HepG2 (cell line): Measurements from ENCODE around the gene MB21D2. TPM values are rescaled to one million over a fixed set of nuclear protein-coding genes. Genes with fewer than 3 reads are reported as not detected.

ENCODE experiments used
- BHLHE40 ChIP-seq: IDR thresholded peaks from 2 replicates; pipeline ENCODE4 v1.6.1; 2011; ENCODE audit warnings: low read length, improper control_type of control experiment
- CBX2 ChIP-seq, 2 experiments: fragments of 200-600 bp in 1 of 2; sonication (generic); formaldehyde crosslinking in 1 of 2; IDR thresholded peaks; 2 replicates each; pipeline versions ENCODE4 v1.7.0 to v1.8.1; 2018 to 2022; ENCODE audit warnings: low read depth in 2 of 2, low read length in 1 of 2, mild to moderate bottlenecking in 1 of 2, missing genetic modification reagents in 1 of 2
- CCAR2 ChIP-seq: fragments of 200-400 bp; formaldehyde crosslinking; optimal IDR thresholded peaks from 2 replicates; pipeline ENCODE3; 2018; ENCODE audit warnings: low read depth, mild to moderate bottlenecking, low read length, moderate library complexity
- DNMT1 ChIP-seq: sonication (generic); formaldehyde crosslinking; IDR thresholded peaks from 2 replicates; pipeline ENCODE4 v1.5.1; 2020; ENCODE audit warnings: mild to moderate bottlenecking, missing genetic modification reagents
- DPF2 ChIP-seq: sonication (generic); formaldehyde crosslinking; IDR thresholded peaks from 2 replicates; pipeline ENCODE4 v1.4.0; 2020; ENCODE audit warnings: mild to moderate bottlenecking, low read depth, missing genetic modification reagents, borderline replicate concordance
- ESRRA ChIP-seq: sonication (generic); formaldehyde crosslinking; IDR thresholded peaks from 2 replicates; pipeline ENCODE4 v1.5.1; 2020; ENCODE audit warnings: mild to moderate bottlenecking, low read depth, missing genetic modification reagents
- NCOA1 ChIP-seq: sonication (generic); formaldehyde crosslinking; IDR thresholded peaks from 2 replicates; pipeline ENCODE4 v1.9.0; 2021; ENCODE audit warnings: missing genetic modification reagents
- PHF21A ChIP-seq: sonication (generic); formaldehyde crosslinking; IDR thresholded peaks from 2 replicates; pipeline ENCODE4 v1.5.0; 2020; ENCODE audit warnings: mild to moderate bottlenecking, missing genetic modification reagents
- PHF8 ChIP-seq: sonication (generic); formaldehyde crosslinking; IDR thresholded peaks from 2 replicates; pipeline ENCODE4 v1.5.0; 2020; ENCODE audit warnings: missing genetic modification reagents
- POLR2A ChIP-seq, 2 experiments: IDR thresholded peaks; 2 replicates each; pipeline ENCODE4 v1.6.1; 2011; ENCODE audit warnings: low read depth in 2 of 2, low read length in 2 of 2, mild to moderate bottlenecking in 1 of 2, moderate library complexity in 1 of 2; ENCODE audit not compliant: insufficient read depth in 1 of 2
- RCOR2 ChIP-seq: IDR thresholded peaks from 2 replicates; pipeline ENCODE4 v1.6.1; 2016; ENCODE audit warnings: missing biosample characterization, missing genetic modification reagents
- RORA ChIP-seq: sonication (generic); formaldehyde crosslinking; IDR thresholded peaks from 2 replicates; pipeline ENCODE4 v1.5.0; 2020; ENCODE audit warnings: mild to moderate bottlenecking, missing genetic modification reagents, moderate library complexity
- SAFB2 ChIP-seq: sonication (generic); formaldehyde crosslinking; IDR thresholded peaks from 2 replicates; pipeline ENCODE4 v1.5.1; 2020; ENCODE audit warnings: missing genetic modification reagents, low read depth, mild to moderate bottlenecking, borderline replicate concordance
- SMAD3 ChIP-seq: sonication (generic); formaldehyde crosslinking; IDR thresholded peaks from 2 replicates; pipeline ENCODE4 v1.4.0; 2020; ENCODE audit warnings: missing genetic modification reagents
- SMARCE1 ChIP-seq: fragments of 450-650 bp; IDR thresholded peaks from 2 replicates; pipeline ENCODE4 v1.6.1; 2017; ENCODE audit warnings: borderline replicate concordance
- TAF15 ChIP-seq: fragments of 200-400 bp; formaldehyde crosslinking; IDR thresholded peaks from one replicate; pipeline ENCODE4 v1.6.1; 2018; ENCODE audit warnings: mild to moderate bottlenecking, low read depth, low read length; ENCODE audit not compliant: poor library complexity, severe bottlenecking
- U2AF2 ChIP-seq: fragments of 200-400 bp; formaldehyde crosslinking; IDR thresholded peaks from 2 replicates; pipeline ENCODE4 v1.6.1; 2017; ENCODE audit warnings: low read depth, mild to moderate bottlenecking, low read length
- ZNF160 ChIP-seq: sonication (generic); formaldehyde crosslinking; IDR thresholded peaks from 2 replicates; pipeline ENCODE4 v1.8.0; 2022; ENCODE audit warnings: mild to moderate bottlenecking, inconsistent platforms, missing genetic modification reagents
- ZNF256 ChIP-seq: sonication (generic); formaldehyde crosslinking; conservative IDR thresholded peaks from 2 replicates; pipeline ENCODE4 v1.4.0; 2020; ENCODE audit warnings: missing genetic modification reagents
- ZNF382 ChIP-seq: sonication (generic); formaldehyde crosslinking; IDR thresholded peaks from 2 replicates; pipeline ENCODE4 v1.5.0; 2020; ENCODE audit warnings: missing genetic modification reagents, mild to moderate bottlenecking, borderline replicate concordance
- ZNF569 ChIP-seq: sonication (generic); formaldehyde crosslinking; IDR thresholded peaks from 2 replicates; pipeline ENCODE4 v1.5.0; 2020; ENCODE audit warnings: mild to moderate bottlenecking, missing genetic modification reagents, moderate library complexity, borderline replicate concordance
- ZNF713 ChIP-seq: sonication (generic); formaldehyde crosslinking; IDR thresholded peaks from 2 replicates; pipeline ENCODE4 v1.4.0; 2020; ENCODE audit warnings: mild to moderate bottlenecking, missing genetic modification reagents
- polyA plus RNA-seq, 8 experiments: library from polyadenylated mRNA; depleted of rRNA in 3 of 8; stranded (reverse) in 7 of 8; unstranded in 1 of 8; fragments of >200 nt; fragmentation: Illumina TruSeq in 4 of 8; extraction: Trizol in 4 of 8; gene quantifications; 2 replicates each; pipeline versions ENCODE4 v1.2.1 to v1.2.3, GENCODE V29; 2011 to 2016; ENCODE audit warnings: low read depth in 4 of 8, missing spikeins in 1 of 8, mixed read lengths in 1 of 8; ENCODE audit not compliant: insufficient read depth in 1 of 8
- total RNA-seq, 5 experiments: library from RNA; depleted of rRNA; stranded (reverse); fragments of >200 nt; fragmentation: Illumina TruSeq; extraction: Trizol; gene quantifications; 2 replicates each; pipeline ENCODE4 v1.2.3, GENCODE V29; 2016; ENCODE audit warnings: low read depth in 1 of 5
- TF ChIP-seq, protein P1 (sequence below): sonication (generic); formaldehyde crosslinking; IDR thresholded peaks from 2 replicates; pipeline ENCODE4 v1.9.0; 2022; ENCODE audit warnings: missing genetic modification reagents, mild to moderate bottlenecking, borderline replicate concordance
- TF ChIP-seq, protein P2 (sequence below): sonication (generic); formaldehyde crosslinking; IDR thresholded peaks from 2 replicates; pipeline ENCODE4 v1.4.0; 2020; ENCODE audit warnings: missing genetic modification reagents
- TF ChIP-seq, protein P3 (sequence below): sonication (generic); formaldehyde crosslinking; conservative IDR thresholded peaks from 2 replicates; pipeline ENCODE4 v1.4.0; 2020; ENCODE audit warnings: missing genetic modification reagents
- TF ChIP-seq, protein P4 (sequence below): sonication (generic); formaldehyde crosslinking; IDR thresholded peaks from 2 replicates; pipeline ENCODE4 v1.5.0; 2020; ENCODE audit warnings: missing genetic modification reagents

MB21D2 gene
- total and polyA plus RNA-seq, 2 of the 13 experiments (the other 11 are each of a cell fraction or from before 2014, with no cell fraction given), result 0.90 to 1.6 TPM

DNA sequence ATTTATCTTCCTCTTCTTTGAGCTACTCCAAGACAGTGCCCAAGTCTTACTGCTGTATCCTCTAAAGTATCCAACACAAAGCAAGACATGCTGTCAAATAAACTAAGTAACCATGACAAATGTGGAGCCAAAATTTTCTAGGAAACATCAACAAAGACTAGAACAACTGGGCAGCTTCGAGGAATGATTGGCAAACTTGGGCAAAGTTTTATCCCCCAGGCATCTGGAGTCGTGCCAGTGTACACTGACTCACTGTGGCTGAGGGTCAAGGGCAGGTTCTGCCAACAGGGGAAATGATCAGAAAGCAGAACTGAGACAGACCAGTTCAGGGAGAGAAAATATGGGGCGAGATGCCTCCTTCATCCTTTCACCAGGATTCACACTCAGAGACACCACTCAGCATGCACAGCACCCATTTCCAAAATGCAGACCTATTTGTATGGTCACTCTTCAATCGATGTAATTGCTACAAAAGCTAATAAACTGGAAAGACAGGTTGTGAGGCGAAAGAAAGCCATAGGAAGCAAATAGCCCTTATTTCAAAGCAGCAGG, 65.8 kb downstream of the MB21D2 start (continued):
- TF ChIP-seq, protein P1, sequence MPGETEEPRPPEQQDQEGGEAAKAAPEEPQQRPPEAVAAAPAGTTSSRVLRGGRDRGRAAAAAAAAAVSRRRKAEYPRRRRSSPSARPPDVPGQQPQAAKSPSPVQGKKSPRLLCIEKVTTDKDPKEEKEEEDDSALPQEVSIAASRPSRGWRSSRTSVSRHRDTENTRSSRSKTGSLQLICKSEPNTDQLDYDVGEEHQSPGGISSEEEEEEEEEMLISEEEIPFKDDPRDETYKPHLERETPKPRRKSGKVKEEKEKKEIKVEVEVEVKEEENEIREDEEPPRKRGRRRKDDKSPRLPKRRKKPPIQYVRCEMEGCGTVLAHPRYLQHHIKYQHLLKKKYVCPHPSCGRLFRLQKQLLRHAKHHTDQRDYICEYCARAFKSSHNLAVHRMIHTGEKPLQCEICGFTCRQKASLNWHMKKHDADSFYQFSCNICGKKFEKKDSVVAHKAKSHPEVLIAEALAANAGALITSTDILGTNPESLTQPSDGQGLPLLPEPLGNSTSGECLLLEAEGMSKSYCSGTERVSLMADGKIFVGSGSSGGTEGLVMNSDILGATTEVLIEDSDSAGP (CRISPR knock-in tag), result no peak
- TF ChIP-seq ZNF569 (CRISPR knock-in tag) (no peak), PHF8 (CRISPR knock-in tag) (no peak), ZNF256 (CRISPR knock-in tag) (no peak), NCOA1 (CRISPR knock-in tag) (no peak), RCOR2 (CRISPR knock-in tag) (no peak), SAFB2 (CRISPR knock-in tag) (no peak), DNMT1 (no peak), PHF21A (CRISPR knock-in tag) (peak; percentile 45), TAF15 (no peak), ESRRA (CRISPR knock-in tag) (no peak), CBX2 (IDR thresholded peaks at IDR 0.05; ENCODE audit: low read depth, low read length) (no peak), CBX2 (CRISPR knock-in tag; IDR thresholded peaks at IDR 0.05; ENCODE audit: low read depth) (no peak), SMAD3 (CRISPR knock-in tag) (0 out of 2 replicates have a peak, but pooled peaks have one; percentile 58), CCAR2 (no peak), RORA (CRISPR knock-in tag) (no peak), ZNF382 (no peak), DPF2 (CRISPR knock-in tag) (no peak), U2AF2 (no peak), ZNF713 (CRISPR knock-in tag) (no peak), ZNF160 (CRISPR knock-in tag) (no peak), SMARCE1 (no peak), BHLHE40 (no peak), POLR2A (IDR thresholded peaks at IDR 0.05; ENCODE audit: insufficient read depth in 1 of 2, low read depth in 2 of 2, low read length in 2 of 2) (no peak)
- TF ChIP-seq, protein P2, sequence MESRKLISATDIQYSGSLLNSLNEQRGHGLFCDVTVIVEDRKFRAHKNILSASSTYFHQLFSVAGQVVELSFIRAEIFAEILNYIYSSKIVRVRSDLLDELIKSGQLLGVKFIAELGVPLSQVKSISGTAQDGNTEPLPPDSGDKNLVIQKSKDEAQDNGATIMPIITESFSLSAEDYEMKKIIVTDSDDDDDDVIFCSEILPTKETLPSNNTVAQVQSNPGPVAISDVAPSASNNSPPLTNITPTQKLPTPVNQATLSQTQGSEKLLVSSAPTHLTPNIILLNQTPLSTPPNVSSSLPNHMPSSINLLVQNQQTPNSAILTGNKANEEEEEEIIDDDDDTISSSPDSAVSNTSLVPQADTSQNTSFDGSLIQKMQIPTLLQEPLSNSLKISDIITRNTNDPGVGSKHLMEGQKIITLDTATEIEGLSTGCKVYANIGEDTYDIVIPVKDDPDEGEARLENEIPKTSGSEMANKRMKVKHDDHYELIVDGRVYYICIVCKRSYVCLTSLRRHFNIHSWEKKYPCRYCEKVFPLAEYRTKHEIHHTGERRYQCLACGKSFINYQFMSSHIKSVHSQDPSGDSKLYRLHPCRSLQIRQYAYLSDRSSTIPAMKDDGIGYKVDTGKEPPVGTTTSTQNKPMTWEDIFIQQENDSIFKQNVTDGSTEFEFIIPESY (CRISPR knock-in tag), result 0 out of 2 replicates have a peak, but pooled peaks have one; percentile 36
- TF ChIP-seq, protein P3, sequence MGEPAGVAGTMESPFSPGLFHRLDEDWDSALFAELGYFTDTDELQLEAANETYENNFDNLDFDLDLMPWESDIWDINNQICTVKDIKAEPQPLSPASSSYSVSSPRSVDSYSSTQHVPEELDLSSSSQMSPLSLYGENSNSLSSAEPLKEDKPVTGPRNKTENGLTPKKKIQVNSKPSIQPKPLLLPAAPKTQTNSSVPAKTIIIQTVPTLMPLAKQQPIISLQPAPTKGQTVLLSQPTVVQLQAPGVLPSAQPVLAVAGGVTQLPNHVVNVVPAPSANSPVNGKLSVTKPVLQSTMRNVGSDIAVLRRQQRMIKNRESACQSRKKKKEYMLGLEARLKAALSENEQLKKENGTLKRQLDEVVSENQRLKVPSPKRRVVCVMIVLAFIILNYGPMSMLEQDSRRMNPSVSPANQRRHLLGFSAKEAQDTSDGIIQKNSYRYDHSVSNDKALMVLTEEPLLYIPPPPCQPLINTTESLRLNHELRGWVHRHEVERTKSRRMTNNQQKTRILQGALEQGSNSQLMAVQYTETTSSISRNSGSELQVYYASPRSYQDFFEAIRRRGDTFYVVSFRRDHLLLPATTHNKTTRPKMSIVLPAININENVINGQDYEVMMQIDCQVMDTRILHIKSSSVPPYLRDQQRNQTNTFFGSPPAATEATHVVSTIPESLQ (CRISPR knock-in tag), result no peak
- TF ChIP-seq, protein P4, sequence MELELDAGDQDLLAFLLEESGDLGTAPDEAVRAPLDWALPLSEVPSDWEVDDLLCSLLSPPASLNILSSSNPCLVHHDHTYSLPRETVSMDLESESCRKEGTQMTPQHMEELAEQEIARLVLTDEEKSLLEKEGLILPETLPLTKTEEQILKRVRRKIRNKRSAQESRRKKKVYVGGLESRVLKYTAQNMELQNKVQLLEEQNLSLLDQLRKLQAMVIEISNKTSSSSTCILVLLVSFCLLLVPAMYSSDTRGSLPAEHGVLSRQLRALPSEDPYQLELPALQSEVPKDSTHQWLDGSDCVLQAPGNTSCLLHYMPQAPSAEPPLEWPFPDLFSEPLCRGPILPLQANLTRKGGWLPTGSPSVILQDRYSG (CRISPR knock-in tag), result no peak
